Right forelimb (tissue), 1 donor: ENCODE measurements around the gene SYT1.

Source experiments
- DNase-seq: peaks from one replicate; pipeline ENCODE4 v3.0.0-alpha.2; 2018

The SYT1 gene

DNA sequence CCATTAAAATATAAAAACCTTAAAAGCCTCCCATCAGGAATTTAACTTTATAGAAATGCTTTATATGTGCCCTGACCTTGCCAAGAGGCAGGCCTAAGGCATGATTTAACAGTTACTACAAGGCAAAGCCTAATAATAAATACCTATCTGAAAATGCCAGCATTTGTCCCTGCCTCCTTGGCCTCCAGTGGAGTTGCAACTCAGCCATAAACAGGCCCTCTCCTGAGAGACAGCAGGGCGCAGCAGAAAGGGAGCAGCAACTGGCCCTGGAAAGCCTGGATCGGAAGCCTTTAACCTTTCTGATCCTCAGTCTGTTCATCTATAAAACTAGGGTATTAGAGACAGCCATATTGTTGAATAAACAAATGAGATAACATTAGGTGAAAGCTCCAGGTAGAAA lies 501.8 kb downstream of the SYT1 start:
- DNase-seq: no peak

DNA sequence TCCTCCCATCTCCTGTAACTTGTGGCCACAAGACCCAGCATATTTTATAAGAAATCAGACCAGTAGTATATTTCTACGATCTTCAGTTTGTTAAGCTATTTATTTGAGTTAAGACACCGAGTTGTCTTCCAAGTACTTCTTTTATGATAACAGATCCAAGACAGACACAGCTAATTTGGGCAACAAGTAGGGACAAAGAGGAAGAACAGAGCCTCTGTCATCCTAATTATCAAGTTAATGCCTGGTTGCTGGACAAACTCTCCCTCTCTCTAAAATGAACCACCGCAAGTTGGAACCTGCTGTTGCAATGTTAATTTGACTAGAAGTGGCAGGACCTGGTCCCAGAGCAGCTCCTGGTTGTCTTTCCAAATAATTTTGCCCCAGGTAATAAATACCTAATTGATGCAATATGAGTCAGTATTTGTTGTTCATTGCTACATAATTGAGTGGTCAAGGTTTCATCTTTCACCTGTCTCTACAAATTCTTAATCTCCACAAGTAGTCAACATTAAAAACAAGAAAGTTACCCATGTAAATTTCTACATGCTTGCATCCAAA lies 502.5 kb downstream of the SYT1 start:
- no peak for DNase-seq

DNA sequence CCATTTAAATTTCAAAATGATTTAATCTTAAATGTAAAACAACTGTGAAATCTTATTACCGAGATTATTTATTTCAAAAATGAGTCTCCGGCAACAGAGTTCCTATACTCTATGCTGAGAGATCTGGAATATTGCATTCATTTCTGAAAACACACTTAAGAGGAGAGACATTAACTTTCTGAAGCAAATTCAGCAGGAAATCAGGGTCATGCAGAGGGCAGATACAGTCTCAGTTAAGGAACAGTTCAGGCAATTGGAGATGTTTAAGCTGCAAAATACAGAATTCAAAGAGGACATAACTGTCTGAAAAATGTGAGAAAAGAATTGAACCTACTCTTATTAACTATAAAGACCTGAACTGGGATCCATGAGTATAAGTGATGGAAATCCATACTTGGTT lies 505.4 kb downstream of the SYT1 start:
- DNase-seq: no peak

DNA sequence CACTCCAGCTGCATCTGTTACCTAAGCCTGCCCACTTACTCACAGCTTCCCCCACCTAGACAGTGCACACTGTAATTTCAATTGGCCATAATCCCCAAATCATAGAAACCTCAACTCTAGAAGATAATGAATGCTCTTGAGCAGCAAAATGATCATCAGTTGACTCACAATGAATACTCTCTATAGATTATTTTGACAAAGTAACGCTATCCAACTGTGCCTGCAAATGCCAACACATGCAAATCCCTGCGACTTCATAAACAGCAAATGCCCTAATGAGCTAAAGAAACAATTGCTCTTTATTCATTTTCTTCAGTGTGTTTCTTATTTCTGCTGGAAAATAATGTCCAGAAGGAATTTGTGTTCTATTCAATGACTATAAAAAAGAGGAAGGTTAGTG lies 506.7 kb downstream of the SYT1 start:
- DNase-seq: no peak

DNA sequence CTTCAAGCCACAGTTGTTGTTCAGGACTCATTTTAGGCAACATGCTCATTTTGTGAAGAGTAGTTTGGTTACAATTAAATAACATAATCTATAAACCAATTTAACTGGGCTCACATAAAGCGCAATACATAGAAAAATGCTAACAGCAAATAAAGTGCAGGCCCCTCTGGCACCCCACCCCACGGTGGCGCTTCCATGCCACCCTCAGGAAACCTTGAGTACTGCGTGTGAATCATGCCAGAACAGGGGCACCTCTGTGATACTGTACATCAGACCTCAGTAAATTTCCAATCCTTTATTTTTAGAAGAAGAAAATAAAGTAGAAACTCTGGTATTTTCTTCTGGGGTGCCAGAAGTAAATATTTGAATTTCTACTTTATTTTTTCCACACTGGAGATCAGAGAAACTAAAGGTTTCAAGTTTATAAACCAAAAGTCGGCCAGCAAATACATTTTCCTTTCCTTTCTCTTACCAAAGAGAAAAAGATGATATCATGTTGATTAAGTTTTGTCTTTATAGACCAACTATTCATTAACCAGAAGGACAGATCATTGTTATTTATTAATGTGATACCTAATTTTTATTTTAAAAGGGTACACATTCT lies 509.4 kb downstream of the SYT1 start:
- DNase-seq: no peak

DNA sequence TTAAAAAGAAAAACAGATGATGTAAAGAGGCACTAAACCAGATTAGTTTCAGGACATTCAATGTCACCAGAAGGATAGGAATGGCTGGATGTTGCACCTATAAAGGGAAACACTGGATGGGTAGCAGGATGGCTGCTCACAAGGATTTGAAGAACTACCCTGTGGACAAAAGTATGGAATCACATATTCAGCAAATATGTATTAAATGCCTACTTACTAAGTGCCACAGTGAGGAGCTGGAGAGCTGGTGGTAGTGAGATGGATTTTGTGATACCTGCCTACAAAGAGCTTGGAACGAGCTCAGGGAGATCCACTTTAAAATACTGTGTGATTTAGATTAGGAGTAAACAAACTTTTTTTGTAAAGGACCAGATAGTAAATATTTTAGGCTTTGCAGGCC lies 510.0 kb downstream of the SYT1 start:
- no peak for DNase-seq

DNA sequence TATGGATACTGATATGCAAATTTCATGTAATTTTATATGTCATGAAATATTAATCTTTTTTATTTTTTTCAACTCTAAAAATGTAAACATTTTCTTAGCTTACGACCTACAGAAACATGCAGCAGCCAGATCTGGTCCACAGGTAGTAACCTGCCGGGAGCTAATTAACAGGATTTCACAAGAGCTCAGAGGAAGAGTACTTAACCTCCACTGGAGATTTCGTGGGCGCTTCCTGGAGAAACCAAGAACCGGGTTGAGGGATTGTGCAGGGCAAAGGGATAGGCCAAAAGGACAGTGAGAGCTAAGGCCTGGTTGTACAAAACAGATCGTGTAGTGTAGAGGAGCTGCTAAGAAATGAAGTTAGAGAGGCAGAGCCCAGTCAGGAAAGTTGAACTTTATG lies 510.5 kb downstream of the SYT1 start:
- no peak for DNase-seq

DNA sequence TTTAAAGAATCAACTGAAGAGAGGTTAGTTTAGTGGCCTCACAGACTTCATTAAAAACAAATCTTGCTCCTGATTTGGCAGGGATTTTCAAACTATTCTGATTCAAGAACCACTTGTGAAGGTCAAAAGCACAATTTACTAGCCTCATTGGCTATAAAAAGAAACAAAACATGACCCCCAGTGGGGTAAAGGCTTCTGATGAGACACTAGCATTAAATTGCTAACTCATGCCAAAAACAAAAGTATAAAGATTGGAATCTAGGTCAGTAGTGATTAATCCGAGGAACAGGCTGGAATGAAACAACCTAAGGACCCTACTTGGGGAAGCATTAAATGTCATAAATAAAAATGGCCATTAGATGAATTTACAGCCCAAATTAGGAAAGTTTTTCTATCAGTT lies 513.9 kb downstream of the SYT1 start:
- no peak for DNase-seq

DNA sequence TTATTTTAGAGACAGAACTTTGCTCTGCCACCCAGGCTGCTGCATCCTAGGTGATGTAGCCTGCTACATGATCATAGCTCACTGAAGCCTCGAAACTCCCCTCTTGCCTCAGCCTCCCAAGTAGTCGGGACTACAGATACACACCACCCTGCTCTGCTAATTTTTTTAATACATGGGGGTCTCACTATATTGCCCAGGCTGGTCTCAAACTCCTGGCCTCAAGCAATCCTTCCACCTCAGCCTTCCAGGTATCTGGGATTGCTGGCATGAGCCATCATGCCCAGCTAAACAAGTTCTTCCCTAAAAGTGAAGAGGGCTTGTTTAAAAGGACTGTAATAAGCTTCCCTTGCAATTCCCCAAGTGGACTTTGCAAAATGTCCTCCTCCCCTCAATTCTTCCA lies 515.8 kb downstream of the SYT1 start:
- no peak for DNase-seq

DNA sequence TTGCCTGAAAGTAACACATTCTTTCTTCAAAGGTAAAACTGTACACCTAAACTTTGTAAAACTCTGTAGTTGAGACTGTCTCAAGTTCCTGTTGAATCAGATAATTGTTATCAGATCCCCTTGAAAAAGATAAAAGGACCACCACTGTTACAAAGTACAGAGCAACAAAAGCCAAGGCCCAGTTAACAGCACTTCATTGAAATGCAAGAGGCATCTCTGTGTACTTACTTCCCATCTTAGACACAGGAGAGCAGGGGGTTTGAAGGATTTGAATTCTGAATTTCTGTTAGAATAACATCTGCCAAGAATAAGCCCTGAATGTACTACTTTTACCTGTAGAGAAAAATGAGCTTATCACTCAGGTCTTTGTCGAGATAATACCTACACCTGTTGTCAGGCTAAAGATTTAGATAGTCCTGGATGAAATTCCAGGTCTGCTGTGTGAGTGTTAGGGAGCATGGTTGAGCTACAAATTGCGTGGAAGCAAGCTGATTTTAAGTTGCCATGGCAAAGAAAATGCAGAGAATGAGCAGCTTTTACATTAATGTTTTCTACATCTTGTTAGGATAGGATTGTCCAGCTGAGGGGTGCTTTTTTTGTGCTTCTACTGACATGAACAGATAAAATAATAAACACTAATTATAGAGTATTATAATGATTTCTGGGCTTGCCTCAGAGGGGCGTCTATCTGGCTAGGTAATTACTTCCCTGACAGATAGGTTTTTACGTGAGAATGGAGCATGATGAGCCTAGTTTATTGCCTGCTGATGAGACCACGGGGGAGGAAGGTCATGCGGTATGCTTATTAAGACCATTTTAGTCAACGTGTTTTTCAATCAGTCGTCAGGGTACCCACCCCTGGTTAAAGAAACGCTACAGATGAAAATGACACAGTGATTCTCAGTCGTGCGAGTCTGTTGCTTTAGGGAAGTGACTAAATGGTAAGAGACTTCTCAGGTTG lies 517.0 kb downstream of the SYT1 start:
- no peak for DNase-seq

DNA sequence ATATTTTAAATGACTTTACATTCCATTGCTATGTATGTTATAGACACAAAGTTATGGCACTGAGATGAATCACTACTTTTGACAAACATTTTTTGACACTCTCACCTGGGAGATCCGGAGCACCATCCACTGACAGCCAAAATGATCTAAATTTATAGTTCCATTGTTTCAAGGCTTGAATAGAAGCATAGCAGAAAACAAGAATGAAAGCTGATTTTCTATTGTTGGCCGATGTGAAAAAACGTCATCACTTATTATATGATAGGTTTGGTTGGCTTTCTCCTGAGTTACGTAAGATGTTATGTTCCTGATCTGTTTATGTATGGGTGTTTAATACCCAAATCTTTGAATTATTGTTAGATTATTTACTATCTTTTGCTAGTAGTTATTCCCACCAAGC lies 520.0 kb downstream of the SYT1 start:
- DNase-seq: no peak

DNA sequence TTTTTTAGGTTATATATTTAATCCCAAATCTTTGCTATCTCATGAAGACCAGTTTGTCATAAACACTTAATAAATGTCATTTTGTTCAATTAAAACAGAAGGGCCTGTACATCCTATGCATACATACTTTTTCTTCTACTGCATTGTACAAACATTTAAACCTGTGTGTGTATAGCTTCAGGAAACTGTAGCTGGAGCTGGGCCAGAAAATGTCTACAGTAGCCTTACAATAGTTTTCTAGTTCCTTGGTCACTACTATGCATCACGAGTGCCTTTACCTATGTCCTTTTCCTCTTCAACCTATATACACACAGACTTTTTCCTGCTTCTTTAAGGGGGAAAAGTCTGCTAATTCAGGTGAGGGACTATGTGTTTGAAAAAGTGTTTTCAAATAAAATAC lies 523.4 kb downstream of the SYT1 start:
- no peak for DNase-seq

DNA sequence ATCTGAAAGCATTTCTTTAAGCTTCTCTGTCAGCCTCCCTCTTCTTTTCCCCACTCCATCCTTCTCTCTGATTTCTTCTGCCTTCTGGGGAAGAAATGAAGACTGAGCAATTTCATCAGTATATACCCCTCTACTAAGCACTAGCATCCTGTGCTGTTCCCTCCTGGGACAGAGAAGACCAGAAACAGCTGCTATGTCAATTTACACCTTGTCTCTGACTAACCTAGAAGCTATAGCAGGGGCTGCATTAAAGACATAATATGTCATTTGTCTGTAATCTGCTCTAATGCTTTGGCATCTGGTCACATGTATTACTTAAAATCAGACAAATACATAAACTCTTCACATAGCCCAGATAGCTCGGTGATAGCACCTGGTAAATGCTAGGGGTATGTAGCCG lies 529.3 kb downstream of the SYT1 start:
- DNase-seq: no peak

DNA sequence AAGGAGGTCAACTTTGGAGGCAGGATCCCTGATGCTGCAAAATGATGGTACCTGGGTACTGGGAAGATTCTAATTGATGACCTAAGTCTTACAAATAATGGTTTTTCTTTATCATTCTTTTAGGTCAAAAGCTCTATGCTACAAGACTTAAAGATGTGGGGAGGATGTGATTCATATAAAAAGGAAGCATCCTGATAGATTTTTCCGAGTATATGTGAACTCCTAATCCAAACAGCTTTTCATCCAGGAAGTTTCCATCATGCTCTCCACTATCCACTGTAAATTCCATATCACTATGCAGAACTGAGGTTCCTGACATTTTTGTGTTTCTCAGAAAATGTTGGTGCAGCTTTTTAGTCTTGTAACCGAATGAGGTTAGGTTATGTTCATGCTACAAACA lies 533.0 kb downstream of the SYT1 start:
- no peak for DNase-seq

DNA sequence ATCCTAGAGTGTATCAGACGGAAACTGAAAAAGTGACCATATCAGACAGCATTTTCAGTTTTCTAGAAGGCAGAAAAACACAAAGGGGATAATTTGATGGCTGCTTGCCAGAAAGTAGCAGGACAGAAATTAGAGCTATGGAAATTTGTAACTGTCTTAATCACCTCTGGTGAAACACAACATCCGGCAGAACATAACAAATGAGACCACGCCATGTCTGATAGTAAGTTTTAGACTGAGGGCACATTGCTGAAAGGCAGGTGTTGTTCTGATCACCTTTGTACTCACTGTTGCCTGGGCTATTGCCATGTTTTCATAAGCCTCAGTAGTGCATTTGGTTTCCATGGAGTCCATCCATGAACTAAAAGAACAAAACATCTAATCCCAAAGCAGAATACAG lies 535.9 kb downstream of the SYT1 start:
- no peak for DNase-seq

DNA sequence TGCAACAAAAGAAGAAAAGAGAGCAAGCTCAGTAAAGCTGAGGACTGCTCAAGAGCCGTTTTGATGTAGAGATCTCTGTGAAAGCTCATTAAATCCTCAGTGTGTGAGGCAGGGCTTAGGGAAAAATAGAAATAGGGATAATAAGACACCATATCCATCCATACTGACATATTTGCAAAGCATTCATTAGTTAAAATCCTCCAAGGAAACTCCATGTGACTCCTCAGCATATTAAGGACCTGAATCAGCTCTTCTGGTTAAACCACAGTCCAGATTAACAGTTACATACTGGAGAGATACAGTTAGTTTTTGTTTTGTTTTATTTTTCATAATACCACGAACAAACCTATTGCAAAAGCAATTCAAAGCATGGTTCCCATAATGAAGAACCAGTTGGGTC lies 538.0 kb downstream of the SYT1 start:
- DNase-seq: no peak

DNA sequence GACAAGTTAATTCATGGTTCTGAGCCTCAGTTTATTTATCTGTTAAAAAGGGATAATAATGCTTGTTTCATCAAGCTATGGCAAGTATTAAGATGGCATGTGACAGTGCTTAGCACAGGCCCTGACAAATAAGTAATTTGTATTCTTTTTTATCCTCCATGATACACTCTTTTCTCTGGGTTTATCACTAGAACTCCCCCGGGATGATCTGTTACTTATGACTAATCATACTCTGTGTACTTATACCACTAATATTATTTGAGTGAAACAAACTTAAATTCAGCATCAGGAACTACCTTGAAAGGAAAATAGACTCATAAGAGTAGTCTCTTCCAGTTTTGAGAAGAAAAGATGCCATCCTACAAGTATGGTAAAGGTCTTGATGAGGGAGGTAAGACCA lies 542.4 kb downstream of the SYT1 start:
- no peak for DNase-seq

DNA sequence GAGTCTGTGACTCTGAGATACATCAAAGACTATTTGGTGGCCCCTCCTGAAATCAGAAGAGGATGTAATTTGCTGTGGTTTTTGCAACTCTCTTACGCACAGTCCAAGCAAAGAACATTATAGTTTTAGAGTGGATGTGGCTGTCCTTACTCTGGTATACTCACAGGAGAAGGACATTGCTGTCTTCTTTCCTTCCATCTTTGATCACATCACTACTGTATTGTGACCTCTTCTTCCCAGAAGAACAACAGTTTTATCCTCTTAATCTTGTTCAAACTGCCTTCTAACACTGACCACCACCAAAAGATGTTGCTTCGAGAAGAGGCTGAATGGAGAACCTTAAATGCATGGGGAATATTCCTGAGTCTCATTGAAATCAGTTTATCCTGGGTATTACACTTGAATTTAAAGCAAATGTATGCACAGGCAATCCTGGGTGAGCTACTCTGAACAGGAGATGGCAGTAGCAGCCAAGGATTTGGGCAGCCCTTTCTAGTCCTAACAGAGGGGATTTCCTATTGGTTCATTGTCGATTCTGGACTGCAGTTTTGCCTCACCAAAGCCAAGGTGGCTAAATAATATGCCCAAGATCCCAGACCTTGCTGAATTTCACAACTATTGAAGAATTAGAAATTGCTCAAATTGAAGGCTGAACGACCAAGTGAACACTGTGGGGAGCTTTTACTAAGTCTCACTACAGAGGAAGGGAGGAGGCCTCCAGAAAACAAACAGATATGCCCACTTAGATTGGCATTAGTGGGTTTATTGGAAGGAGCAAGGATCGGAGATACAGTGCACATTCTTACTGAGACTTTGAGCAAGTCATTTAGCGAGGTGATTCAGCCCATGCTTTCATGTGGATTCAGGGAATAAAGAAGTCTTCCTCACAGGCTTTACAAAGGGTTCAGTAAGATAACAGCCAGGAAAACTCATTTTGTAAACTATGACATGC lies 543.4 kb downstream of the SYT1 start:
- DNase-seq: peak; percentile 62

DNA sequence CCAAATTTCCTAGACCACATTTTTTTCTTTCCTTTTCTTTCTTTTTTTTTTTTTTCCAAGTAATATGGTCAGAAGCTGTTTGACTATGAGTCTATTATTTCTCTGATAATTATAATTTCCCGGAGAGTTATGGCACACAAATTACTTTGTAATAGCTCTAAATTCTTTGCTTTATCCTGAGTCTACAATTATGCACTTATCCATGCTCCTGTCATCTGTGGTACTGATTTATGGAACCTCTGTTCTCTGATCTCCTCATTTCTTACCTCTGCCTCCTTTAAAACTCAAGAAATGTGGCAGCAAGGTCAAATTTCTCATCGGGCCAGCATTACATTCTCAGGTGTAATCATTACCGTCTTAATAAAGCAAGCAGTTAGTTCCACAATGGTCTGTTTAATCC lies 544.1 kb downstream of the SYT1 start:
- DNase-seq: no peak

DNA sequence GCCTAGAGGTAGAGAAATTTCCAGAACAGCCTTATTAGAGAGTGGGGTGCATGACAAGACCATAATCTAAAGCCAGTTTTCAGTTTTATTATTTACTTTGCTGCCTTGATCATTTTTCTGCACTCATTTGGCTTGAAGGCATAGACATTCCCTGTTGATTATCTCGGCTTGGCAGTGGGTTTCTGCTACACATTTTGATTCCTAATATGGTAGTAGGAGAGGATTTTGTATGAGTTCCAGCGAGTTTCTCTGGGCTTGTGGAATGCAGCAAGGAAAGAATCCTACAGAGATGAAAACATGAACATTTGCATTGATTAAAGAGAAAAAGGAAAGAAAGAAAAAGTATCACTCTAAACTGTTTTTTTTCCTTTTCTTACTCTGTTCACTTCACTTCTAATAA lies 545.0 kb downstream of the SYT1 start:
- DNase-seq: no peak

DNA sequence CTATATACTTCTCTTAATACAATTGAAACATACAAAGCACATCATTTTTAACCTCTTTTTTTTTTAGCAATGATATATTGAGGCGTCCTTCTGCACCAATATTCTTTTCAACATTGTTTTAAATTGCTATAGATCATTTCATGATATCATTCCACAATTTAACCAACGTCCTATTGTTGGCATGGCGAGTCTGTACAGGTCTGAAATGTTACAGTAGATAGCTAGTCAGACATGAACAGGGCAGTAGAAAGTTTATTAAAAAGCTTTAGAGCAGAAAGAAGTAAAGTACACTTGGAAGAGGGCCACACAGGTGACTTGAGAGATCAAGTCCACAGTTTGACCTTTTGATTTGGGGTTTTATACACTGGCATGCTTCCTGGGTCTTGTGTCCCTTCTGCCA lies 547.2 kb downstream of the SYT1 start:
- no peak for DNase-seq

DNA sequence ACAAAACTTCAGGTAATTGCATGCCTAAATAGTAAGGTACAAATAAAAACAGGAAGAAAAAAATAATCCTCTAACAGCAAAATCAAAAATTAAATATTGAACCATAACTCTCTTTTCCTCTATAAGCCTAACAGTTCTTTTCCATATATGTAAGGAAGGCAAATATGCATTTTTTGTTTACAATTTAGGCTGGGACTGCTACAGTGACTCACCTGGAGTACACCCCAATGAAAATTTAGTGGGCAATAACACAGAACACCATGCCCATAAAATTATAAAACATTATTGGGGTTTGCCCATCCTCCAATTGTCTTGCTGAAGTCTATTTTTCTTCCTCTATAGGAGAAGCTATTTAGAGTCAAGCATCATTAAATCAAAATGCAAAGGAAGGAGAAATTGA lies 549.2 kb downstream of the SYT1 start:
- no peak for DNase-seq

DNA sequence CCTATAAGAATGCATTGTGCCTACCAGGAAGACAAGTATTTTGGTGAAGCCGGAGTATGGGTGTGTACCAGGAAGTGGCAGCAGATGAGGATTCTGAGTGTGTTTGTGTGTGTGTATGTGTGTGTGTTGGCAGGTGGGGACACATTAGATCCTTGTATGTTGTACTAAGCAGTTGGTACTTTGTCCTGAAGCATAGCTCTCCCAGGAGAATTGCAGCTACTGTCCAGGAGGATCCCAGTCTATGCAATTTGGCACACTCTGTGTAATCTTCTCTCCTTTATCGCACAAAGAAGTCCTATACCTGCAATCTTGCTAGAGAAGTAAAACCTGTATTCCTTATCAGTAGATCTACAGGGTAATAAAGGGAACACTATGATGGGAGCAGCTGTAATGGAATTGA lies 549.7 kb downstream of the SYT1 start:
- no peak for DNase-seq
